ENCODE results near the gene TBCEL. TPM values are rescaled to one million over a fixed set of nuclear protein-coding genes. Genes with fewer than 3 reads are reported as not detected.

TBCEL gene
- total RNA-seq, 4 donors from 2014 or later: 12.1 to 87.5 (median 35.6) TPM

DNA sequence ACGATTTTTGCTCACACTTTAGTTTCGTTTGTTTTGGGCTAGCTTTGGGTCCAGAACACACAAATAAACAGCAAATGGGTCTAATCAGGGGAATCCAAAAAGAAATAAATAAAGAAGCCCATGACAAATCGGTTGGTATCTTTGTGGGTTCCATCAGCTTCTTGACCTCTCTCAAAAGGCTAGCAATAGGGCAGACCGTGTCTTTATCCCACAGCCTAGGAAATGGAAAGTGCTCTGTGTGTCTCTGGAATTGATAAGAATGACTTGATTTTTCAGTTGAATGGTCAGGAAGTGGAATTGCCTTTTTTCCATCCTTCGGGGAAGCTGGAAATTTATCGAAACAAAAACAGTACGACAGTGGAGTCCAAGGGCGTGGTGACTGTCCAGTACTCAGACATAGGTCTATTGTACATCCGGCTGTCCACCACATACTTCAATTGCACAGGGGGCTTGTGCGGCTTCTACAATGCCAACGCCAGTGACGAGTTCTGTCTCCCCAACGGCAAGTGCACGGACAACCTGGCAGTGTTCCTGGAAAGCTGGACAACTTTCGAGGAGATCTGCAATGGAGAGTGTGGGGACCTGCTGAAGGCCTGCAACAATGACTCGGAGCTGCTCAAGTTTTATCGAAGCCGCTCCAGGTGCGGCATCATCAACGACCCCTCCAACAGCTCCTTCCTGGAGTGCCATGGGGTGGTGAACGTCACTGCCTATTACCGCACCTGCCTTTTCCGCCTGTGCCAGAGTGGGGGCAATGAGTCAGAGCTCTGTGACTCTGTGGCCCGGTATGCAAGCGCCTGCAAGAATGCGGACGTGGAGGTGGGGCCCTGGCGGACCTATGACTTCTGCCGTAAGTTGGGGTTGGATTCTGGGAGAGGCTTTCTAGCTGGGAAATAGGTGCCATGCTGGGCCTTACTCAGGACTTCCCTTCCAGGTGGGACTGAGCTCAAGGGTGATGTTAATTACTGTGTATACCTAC lies 105.7 kb downstream of the TBCEL start:
- intact Hi-C loops (cut with DNase I; ENCODE audit: low total_unique reads): no loop called here
- TF ChIP-seq POLR2A (IDR thresholded peaks at IDR 0.05): no peak
- TF ChIP-seq, protein P1, sequence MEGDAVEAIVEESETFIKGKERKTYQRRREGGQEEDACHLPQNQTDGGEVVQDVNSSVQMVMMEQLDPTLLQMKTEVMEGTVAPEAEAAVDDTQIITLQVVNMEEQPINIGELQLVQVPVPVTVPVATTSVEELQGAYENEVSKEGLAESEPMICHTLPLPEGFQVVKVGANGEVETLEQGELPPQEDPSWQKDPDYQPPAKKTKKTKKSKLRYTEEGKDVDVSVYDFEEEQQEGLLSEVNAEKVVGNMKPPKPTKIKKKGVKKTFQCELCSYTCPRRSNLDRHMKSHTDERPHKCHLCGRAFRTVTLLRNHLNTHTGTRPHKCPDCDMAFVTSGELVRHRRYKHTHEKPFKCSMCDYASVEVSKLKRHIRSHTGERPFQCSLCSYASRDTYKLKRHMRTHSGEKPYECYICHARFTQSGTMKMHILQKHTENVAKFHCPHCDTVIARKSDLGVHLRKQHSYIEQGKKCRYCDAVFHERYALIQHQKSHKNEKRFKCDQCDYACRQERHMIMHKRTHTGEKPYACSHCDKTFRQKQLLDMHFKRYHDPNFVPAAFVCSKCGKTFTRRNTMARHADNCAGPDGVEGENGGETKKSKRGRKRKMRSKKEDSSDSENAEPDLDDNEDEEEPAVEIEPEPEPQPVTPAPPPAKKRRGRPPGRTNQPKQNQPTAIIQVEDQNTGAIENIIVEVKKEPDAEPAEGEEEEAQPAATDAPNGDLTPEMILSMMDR (IDR thresholded peaks at IDR 0.05): no peak
- Histone ChIP-seq H3K4me1 (no peaks in the 10 kb centered on the region), H3K27me3 (no peaks in the 10 kb centered on the region), H3K36me3 (no peaks in the 10 kb centered on the region), H3K9me3 (no peaks in the 10 kb centered on the region), H3K4me3 (no peak overlapping the region), H3K27ac (no peak overlapping the region)
- no peak for DNase-seq

DNA sequence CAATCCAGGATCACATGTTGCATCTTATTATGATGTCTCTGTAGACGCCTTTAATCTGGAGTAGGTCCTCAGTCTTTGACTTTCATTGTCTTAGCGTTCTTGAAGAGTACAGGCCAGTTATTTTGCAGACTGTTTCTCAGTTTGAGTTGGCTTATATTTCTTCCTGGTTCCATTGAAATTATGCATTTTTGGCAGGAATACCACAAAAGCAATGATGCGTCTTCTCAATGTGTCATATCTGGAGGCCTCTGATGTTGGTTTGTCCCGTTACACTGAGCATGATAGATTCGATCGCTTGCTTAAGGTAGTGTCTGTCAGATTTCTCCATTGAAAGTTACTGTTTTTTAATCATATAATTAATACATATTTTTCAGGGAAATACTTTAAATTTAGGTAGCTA lies 107.8 kb downstream of the TBCEL start:
- H3K4me1 ChIP-seq: no peaks in the 10 kb centered on the region

DNA sequence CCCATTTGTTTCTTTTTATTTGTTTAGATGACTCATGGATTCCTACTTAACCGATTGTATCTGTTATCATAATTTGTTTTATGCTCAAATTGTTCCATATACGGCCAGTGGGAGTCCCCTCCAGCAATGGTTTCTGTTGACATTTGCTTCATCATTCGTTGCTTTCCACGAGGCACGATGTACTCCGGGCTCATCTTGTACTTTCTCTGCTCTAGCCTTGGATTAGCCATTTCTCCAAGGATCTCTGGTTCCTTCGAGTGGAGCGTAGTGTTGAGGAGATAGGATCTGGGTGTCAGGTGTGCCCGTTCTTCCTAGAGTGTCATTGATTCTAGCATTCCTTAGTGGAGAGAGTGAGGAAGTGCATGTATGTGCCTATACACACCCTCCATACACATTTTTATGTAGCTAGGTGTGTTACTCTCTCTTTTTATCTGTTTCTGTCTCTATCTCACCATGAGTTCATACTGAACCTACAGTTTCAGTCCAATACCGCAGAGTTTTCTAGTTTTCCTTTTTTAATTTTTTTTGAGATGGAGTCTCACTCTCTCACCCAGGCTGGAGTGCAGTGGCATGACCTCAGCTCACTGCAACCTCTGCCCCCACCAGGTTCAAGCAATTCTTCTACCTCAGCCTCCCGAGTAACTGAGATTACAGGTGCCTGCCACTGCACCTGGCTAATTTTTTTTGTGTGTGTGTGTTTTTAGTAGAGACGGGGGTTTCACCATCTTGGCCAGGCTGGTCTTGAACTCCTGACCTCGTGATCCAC lies 108.5 kb downstream of the TBCEL start:
- H3K27me3 ChIP-seq: no peaks in the 10 kb centered on the region
- H3K4me3 ChIP-seq: no peak overlapping the region
- no peaks in the 10 kb centered on the region for H3K9me3 ChIP-seq
- intact Hi-C loops (cut with DNase I; ENCODE audit: low total_unique reads): no loop called here
- no peak for DNase-seq
- no peaks in the 10 kb centered on the region for H3K4me1 ChIP-seq
- TF ChIP-seq, protein P1 (IDR thresholded peaks at IDR 0.05): no peak
- no peak for TF ChIP-seq POLR2A (IDR thresholded peaks at IDR 0.05)
- H3K36me3 ChIP-seq: no peaks in the 10 kb centered on the region
- H3K27ac ChIP-seq: no peak overlapping the region

More for the DNA sequence above, 107.8 kb downstream of the TBCEL start:
- no peak for TF ChIP-seq POLR2A (IDR thresholded peaks at IDR 0.05)
- TF ChIP-seq, protein P1 (IDR thresholded peaks at IDR 0.05): no peak
- Histone ChIP-seq H3K36me3 (no peaks in the 10 kb centered on the region), H3K4me3 (no peak overlapping the region), H3K27me3 (no peaks in the 10 kb centered on the region), H3K27ac (no peak overlapping the region), H3K9me3 (no peaks in the 10 kb centered on the region)
- intact Hi-C loops (cut with DNase I; ENCODE audit: low total_unique reads): no loop called here
- DNase-seq: no peak

DNA sequence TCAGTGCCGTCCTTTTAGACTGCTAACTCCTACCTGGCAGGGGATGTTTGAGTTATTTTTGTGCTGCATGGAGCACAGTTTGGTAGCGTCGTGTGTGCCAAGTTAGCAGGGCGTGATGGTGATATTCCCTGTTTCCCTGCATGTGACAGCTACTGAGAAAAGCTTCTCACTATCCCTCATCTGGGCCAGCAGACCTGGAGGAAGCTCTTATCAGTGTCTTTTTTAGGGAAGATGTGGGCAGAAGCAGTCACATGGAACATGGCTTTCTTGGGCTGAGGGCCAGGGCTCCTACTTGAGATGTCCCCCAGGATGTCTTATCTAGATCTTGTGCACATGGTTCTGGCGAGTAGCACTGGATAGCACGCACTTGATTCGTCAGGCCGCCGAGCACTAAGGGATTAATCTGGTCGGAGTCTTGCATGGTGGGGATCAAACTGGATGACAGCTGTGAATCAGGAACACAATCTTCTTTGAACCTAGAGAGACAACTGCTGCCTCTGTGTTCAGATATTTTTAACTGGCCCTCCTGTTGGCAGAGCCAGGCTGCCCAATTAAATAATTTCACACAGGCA lies 110.9 kb downstream of the TBCEL start:
- no peaks in the 10 kb centered on the region for H3K36me3 ChIP-seq
- intact Hi-C loops (cut with DNase I; ENCODE audit: low total_unique reads): no loop called here
- no peak for DNase-seq

More for the DNA sequence above, 110.9 kb downstream of the TBCEL start:
- no peak overlapping the region for H3K27ac ChIP-seq
- no peak overlapping the region for H3K4me3 ChIP-seq
- TF ChIP-seq POLR2A (IDR thresholded peaks at IDR 0.05): no peak
- TF ChIP-seq, protein P1 (IDR thresholded peaks at IDR 0.05): no peak
- H3K9me3 ChIP-seq: no peaks in the 10 kb centered on the region
- no peaks in the 10 kb centered on the region for H3K4me1 ChIP-seq
- H3K27me3 ChIP-seq: no peaks in the 10 kb centered on the region
